Stimulated activated CD4-positive, alpha-beta T cell treated with anti-CD3 and anti-CD28 coated beads, Interleukin-1b, Interleukin-23, amount 100 ng/mL, for 1 hour (primary cell): ENCODE results near the gene CACNA2D3.

Experiments used
- DNase-seq, 2 donors: peaks; one replicate each; pipeline ENCODE4 v3.0.0-alpha.2; 2020; ENCODE audit warnings: low read depth in 2 of 2

The CACNA2D3 gene

DNA sequence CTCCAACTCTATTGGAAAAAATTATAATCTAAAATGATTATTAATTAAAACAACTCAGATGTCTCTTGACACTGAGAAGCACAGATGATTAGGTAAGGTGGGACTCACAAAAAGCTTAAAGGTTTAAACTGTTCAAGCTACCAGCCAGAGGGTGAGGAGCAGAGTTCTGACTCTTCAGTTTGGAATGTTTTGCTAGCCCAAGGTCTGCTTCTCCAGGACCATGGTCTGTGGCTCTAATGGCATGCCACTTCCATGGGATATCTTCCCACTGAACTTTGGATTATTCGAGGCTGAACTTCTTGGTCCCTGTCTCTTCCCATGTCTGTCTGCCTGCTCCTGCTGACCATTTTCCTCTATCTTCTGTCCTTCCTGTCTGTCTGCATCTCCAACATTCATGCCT lies 49.2 kb downstream of the CACNA2D3 start:
- no peak for DNase-seq

DNA sequence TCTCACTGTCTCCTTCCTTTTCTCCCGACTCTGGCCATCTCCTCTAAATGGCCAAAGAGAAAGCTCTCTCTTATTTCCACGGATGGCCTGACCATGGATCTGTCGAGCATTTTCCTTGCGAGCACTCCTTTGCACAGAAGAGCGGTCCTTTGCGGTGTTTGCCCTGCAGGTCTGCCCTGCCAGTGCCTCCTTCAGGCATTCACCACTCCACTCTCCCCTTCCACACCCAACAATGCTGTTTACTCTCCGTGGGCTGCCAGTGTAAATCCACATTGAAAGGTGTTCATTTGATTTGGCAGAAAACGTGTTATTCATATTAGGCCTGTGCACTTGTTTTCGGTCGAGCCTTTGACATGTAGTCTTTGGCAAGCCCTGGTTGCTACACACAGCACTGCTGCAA lies 49.6 kb downstream of the CACNA2D3 start:
- no peak for DNase-seq

DNA sequence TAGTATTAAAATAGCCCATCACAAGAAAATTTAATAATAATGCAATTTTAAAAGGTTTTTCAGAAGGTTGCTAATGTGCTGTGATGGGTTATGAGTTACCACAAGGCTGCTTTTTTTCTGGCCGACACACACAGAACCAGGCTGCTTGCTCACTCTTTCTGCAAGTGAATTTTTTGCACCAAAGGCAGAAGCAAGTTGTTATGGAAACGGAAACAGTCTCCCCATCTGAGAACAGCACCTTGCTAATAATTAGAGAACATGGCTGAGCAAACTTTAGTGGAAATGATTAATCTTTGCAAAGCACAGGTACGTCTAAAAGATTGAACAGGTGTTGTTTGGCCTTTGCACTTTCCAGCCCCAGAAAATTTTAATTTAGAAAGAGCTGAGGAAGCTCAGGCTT lies 51.0 kb downstream of the CACNA2D3 start:
- DNase-seq, result no peak

GRCh38 chr3:54176106-54176505 lies 53.8 kb downstream of the CACNA2D3 start:
- DNase-seq, result no peak

- DNase-seq, result no peak
Observed at GRCh38 chr3:54177816-54178215, 55.5 kb downstream of the CACNA2D3 start.

DNA sequence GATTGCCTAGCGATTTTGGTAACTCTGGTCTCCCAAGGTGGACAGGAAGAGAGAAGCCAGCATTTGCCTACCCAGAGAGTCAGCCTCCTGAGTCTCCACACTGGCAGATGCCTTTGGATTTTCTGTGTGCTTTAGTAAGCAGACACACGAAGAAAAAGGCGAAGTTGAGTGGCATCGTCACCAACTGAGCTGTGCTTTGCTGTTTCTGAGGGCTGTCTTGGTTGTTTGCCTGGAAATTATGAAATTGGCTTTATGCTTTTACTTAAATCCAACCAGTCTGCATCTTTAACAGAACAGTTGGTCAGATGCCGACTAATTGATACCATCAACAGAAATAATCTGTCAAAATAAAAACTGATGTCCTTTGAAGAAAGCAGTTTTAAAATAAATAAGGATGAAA lies 56.0 kb downstream of the CACNA2D3 start:
- no peak for DNase-seq

DNA sequence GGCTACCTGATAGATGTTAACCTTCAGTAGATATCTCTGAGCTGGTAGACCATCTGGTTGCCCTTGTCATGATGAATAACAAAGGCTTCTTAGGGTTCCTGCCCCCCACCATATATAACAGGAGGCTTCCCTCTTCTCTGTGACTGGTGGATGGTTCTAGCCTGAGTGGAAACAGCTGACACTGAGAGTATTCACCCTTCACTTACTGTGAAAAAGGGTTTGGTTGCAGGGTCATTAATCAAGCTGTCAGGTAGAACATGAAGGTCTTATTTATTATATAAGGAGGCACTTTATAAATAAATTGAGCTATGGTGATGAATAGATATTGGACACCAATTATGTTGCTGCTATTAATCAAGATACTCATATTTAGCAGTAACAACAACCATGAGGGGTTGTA lies 58.6 kb downstream of the CACNA2D3 start:
- DNase-seq, result no peak

GRCh38 chr3:54182242-54182641 lies 59.9 kb downstream of the CACNA2D3 start:
- no peak for DNase-seq

- no peak for DNase-seq
Observed at GRCh38 chr3:54185740-54186139, 63.4 kb downstream of the CACNA2D3 start.

DNA sequence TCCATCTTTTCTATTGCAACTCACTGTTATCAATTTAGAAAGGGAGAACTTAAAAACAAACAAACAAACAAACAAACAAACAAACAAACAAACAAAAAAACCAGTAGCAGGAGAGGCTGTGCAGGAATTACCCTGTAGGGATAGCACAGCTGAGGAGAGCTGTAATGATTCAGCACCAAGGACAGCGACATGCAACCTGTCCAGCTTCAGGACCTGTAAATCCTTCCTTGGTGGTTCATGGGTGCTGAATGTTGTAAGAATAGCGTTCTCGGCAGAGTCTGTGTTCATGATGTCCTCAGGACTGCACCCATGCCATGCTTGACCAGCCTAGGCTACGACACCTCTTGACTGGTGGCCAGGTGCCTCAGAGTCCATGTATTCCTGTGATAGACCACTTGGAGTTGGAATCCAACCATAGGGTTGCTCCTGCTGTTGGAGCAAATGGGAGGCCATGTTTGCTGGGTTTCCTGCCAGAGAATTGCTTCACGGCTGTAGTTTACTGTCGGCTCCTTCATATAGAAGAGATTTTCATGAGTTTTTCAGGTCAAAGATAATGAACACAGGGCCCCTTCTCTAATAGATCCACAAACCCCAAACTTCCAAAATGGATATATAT lies 65.9 kb downstream of the CACNA2D3 start:
- no peak for DNase-seq

DNA sequence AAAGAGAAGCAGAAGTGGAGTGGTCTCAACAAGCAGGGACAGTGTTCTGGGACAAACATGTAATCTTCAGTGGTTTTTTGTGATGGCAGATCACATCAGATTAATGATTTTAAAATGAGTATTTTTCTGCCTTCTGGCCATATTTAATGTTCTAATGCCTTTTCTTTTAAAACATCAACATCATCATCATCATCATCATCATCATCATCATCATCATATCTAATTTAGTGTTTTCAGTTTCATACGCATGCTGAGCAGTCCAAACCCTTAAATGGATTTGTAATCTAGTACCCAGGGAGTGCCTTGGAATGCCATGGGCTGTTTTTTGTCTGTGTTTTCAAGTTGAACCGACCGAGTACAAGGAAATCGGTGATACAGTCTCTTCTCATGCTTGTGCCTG lies 68.9 kb downstream of the CACNA2D3 start:
- no peak for DNase-seq

- no peak for DNase-seq
Observed at GRCh38 chr3:54192026-54192425, 69.7 kb downstream of the CACNA2D3 start.

DNA sequence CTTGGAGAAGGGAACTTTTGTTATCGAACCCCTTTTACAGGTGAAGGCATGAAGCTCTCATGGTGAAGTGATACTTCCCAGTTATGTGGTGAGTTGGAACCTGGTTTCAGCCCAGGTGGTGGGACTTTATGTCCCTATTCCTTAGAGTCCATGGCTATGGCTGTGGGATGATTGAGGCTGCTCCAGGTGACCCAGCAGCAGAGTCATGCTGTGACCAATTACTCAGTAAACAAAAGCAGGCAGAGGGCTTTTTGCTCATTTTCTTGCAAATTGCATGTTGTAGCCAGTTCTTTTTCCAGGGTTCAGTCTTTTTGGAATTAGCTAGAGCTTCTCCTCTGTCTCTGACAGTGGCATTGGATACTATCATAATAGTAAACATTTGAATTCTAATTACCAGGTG lies 70.7 kb downstream of the CACNA2D3 start:
- DNase-seq, result no peak

GRCh38 chr3:54196360-54196991 lies 74.1 kb downstream of the CACNA2D3 start:
- no peak for DNase-seq

GRCh38 chr3:54197509-54197908 lies 75.2 kb downstream of the CACNA2D3 start:
- no peak for DNase-seq

- no peak for DNase-seq
Observed at GRCh38 chr3:54198556-54198955, 76.2 kb downstream of the CACNA2D3 start.

DNA sequence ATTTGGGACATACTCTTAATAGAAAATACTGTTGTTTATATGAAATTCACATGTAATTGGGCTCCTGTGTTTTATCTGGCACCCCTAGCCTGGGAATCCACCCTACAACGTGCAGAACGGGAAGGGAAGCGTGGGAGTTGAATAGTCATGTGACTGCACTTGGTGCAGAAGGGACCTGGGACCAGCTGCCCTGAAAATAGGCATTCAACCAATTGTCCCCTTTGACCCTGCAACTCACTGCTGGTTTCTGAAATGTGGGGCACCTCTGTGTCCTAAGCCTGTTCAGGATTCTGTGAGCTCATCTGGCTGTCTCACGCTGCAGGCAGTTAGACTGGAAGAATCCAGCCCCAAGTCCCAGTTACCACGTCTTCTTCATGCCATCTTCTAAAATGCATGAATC lies 79.7 kb downstream of the CACNA2D3 start:
- DNase-seq, result no peak

DNA sequence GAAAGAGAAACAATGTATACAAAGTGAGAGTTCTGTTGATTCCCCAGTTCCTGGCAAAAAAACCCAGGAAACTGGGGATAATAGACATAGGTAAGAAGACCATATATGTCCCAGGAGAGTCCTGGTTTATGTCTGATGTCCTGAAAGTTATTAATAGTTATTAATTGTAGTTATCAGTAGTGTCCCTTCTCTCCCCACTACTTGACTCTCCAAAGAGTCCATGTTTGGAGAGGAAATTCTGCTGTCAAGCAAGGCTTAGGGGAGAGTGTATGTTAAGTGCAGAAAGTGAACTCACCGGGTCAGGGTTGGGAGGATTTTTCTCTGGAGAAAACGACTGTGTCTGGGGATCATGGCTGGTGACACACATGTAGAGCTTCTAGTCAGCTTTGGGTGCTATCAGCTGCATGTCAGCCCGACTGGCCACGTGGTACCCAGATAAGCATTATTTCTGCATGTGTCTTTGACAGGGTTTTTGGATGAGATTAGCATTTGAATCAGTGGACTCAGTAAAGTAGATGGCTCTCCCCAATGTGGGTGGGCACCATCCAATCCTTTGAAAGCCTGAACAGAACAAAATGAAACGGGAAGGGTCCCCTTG lies 80.4 kb downstream of the CACNA2D3 start:
- no peak for DNase-seq

DNA sequence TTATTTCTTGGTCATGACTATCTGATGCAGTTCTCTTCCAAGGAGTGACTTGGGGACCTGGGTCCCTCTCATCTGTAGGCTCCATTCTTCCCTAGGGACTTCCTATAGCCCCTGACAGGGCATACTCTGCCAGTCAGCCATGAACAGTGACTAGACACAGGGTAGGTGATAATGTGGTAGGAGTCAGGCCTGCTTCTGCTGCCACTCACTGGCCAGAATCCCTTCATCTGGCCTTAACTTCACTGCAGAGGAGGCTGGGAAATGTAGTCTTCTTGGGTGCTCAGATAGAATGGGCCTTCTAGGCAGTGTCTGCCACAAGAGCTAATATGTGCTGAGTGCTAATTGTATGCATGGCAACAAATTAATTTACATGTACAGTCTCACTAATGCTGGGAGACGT lies 84.5 kb downstream of the CACNA2D3 start:
- DNase-seq, result no peak

DNA sequence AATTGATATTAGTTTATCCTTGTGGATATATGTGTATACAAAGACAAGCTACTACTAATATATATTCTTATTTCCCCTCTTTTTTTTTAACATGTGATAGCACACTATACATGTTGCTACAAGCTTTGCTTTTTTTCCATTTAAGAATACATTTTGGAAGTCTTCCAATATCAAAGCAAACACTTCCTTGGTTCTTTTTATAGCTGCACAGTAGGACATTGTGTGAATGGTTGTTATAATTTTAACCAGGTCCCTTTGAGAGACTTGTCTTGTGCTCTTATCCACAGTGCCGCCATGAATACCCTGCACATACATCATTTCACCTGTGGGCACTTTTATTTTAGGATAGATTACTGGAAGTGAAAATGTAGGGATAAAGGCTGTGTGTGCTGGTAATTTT lies 88.7 kb downstream of the CACNA2D3 start:
- DNase-seq, result no peak

DNA sequence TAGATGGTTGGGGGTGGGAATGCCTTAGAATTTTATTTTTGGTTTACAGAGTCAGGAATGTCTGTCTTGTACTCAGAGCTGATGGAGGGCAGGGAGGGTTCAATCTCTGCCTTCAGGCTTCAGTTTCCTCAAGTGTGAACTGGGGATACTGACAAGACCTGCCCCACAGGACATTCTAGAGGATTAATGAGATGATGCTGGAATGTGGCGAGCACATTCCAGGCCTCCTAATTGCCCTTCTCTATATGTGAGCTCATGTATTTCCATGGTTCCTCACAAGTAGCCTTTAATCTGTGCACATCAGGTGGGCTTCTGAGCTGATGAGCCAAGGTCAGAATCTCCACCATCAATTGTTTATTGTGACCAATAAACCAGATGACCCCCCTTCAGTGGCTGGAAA lies 90.4 kb downstream of the CACNA2D3 start:
- DNase-seq, result no peak

DNA sequence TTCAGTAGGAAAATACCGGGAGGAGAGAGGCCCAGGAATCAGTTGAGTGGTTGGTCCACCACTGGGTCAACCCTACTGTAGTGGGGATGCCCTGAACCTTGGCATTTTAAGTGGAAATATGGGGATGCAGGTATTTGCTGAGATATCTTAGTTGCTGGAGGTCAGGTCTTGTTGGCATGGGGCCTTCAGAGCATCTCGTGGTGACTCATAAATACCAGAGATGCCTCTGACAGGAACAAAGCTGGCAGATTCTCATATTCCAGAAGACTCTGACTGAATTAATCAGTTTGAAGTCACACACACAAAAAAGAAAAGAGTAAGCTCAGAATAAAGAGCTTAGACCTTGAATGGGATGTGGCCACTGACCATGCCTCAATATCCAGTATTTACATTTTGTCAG lies 91.6 kb downstream of the CACNA2D3 start:
- DNase-seq, result no peak

DNA sequence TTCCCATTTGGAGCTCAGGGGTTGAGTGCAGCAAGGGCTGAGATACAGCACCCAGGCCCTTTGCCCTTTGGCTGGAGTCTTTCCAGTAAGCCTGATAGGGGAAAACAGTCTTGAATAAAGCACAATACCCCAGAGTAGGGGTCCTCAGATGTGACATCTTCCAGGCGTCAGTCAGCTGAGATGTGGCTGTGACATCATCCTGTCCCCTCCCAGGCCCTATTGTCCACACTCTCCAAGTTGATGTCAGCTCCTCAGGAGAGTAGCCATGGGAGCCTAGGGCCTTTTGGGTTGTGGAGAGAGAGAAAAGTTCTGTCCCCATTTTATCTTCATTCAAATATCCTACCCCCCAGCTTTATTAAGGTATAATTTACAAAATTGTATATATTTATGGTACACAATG lies 92.5 kb downstream of the CACNA2D3 start:
- no peak for DNase-seq

- no peak for DNase-seq
Observed at GRCh38 chr3:54215521-54215920, 93.2 kb downstream of the CACNA2D3 start.
